GM19238 (cell line): Measurements from ENCODE around the gene IPMK.

Source experiments
- DNase-seq: peaks from one replicate; pipeline ENCODE4 v3.0.0; 2011; ENCODE audit warnings: low spot score; ENCODE audit not compliant: insufficient read length

The IPMK gene

GRCh38 chr10:58225654-58226053 lies 42.0 kb downstream of the IPMK start:
- DNase-seq = no peak

GRCh38 chr10:58220769-58221451 lies 46.8 kb downstream of the IPMK start:
- no peak for DNase-seq

DNA sequence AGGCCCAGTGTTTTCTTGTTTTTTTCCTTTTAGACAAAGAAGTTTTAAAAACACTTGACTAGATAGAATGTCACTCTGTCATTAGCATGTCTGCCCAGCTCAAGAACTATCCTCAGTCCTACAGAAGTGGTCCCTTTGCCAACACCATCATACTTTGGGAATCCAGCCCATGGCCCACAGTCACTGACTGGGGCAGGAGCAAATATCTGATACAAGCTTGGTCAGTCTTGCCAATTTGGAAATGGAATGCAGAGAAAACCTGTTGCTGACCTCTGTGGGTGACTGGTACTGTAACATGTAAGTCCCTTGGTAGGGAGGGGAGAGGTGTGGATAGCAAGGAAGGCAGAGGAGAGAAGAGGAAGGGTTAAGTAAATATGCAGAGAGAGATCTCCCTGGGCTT lies 47.8 kb downstream of the IPMK start:
- DNase-seq = no peak

DNA sequence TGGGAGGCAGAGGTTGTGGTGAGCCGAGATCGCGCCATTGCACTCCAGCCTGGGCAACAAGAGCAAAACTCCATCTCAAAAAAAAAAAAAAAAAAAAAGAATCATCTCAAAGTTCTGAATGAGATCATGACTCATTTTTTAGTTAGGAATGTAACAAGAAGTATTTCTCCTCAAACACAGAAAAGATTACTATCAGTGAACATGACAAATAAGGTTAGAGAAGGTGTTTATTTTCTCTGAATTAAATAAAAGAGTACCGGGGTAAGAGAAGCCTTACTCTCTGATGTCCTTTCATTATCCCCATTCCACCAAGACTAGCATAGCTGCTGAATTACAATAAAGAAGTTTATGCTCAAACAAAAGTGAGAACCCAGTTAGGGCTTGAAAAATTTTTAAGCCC lies 50.1 kb downstream of the IPMK start:
- no peak for DNase-seq

DNA sequence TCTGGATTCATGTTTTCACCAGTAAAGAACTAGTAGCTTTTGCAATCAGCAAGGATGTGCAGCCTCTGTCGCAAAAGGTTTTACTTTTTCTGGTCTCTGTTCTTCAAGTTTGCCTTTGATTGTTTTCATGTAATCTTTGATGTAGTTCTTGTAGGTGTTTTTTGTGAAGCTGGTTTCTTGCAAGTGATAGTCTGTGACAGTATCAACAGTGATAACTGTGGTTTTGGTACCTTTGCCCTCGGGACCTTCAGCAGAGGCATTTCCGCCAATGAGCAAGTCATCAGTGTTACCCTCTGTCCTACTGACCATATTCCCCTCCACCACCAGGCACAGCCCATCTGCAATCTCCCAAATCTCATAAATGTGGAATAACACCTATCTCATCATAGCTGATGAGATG lies 55.1 kb downstream of the IPMK start:
- DNase-seq = no peak

GRCh38 chr10:58210160-58210559 lies 57.5 kb downstream of the IPMK start:
- no peak for DNase-seq

- DNase-seq = no peak
Measured at GRCh38 chr10:58209669-58210068, 58.0 kb downstream of the IPMK start.

- no peak for DNase-seq
Measured at GRCh38 chr10:58206251-58206650, 61.4 kb downstream of the IPMK start.

GRCh38 chr10:58201704-58202103 lies 66.0 kb downstream of the IPMK start:
- DNase-seq = no peak

DNA sequence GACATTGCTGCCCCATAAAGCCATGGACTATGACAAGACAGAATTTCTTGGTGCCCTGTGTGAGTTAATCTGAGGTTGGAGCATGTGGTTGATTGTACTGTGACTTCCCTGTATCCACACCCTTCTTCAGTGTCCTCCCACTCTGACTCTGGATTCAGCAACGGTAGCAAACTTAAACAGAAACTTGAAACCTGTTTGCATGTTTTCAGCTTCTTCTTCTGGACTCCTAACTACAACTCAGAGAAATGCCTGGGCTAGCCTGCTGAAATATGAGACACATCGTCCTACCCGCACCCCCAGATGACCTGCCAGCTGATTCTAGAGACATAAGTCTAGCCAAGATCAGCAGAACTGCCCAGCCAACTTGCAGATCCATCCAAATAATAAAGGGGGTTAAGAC lies 78.4 kb downstream of the IPMK start:
- no peak for DNase-seq

GRCh38 chr10:58184120-58184670 lies 83.5 kb downstream of the IPMK start:
- DNase-seq = no peak

- no peak for DNase-seq
Measured at GRCh38 chr10:58180666-58181065, 87.0 kb downstream of the IPMK start.

DNA sequence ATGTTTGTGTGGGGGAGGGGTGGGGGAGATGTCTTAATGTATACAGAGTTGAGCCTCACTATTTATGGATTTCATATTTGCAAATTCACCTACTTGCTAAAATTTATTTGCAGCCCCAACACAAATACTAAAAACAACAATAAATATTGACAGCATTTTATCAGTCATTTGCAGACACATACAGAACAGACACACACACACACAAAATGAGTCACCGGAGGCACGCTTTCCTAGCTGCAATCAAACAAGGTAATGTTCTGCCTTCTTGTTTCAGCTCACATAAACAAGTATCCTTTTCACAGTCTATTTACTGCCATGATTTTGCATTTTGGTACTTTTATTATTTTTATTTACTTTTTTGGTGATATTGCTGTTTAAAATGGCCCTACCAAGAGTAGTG lies 88.5 kb downstream of the IPMK start:
- no peak for DNase-seq

GRCh38 chr10:58178811-58179210 lies 88.9 kb downstream of the IPMK start:
- DNase-seq = no peak

- DNase-seq = no peak
Measured at GRCh38 chr10:58177362-58177947, 90.2 kb downstream of the IPMK start.

- DNase-seq = no peak
Measured at GRCh38 chr10:58175990-58176900, 91.4 kb downstream of the IPMK start.

- DNase-seq = no peak
Measured at GRCh38 chr10:58174831-58175230, 92.9 kb downstream of the IPMK start.

DNA sequence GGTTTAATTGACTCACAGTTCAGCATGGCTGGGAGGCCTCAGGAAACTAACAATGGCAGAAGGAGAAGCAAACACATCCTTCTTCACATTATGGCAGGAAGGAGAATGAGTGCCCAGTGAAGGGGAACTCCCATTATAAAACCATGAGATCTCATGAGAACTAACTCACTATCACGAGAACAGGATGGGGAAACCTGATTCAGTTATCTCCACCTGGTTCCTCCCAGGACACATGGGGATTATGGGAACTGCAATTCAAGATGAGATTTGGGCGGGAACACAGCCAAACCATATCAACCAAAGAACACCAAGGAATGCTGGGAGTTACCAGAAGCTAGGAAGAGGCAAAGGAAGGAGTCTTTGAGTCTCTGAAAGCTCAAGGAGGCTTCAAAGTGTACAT lies 94.3 kb downstream of the IPMK start:
- DNase-seq = no peak

- DNase-seq = no peak
Measured at GRCh38 chr10:58171146-58171545, 96.5 kb downstream of the IPMK start.

- DNase-seq = no peak
Measured at GRCh38 chr10:58164517-58164916, 103.2 kb downstream of the IPMK start.

DNA sequence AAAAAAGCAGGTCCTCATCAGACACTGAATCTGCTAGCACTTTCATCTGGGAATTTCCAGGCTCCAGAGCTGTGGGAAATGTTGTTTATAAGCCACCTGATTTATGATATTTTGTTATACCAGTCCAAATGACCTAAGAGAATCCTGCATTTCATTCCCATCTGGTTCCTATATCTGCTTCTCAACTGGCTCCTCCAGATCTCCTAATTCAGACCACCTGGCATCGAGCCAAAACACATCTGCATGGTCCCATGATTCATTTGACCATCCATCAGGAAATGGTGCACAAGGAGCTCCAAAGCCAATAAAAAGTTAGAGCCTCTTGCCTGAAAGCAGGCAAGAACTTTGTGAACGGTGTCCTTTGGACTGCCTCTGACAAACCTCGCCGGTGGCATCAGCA lies 108.9 kb downstream of the IPMK start:
- DNase-seq = no peak
